GM23248 (cell line): ENCODE measurements around the gene CLSTN3. TPM values are rescaled to one million over a fixed set of nuclear protein-coding genes. Genes with fewer than 3 reads are reported as not detected.

Source experiments
- DNase-seq: peaks from one replicate; pipeline ENCODE4 v3.0.0-alpha.2; 2015
- H2AFZ ChIP-seq: fragments of 200-600 bp; sonication (generic); 2 replicates; pipeline ENCODE4 v1.6.1; 2016; ENCODE audit warnings: antibody characterized with exemption
- H3F3A ChIP-seq: fragments of 200-600 bp; sonication (generic); 2 replicates; pipeline ENCODE4 v1.6.1; 2016; ENCODE audit warnings: mild to moderate bottlenecking, antibody characterized with exemption, mixed run types; ENCODE audit not compliant: insufficient read depth
- H3K27ac ChIP-seq: fragments of 200-600 bp; sonication (generic); 2 replicates; pipeline ENCODE4 v1.5.1; 2016; ENCODE audit warnings: mild to moderate bottlenecking
- H3K27me3 ChIP-seq: fragments of 200-600 bp; sonication (generic); replicated peaks from 2 replicates; pipeline ENCODE4 v1.6.1; 2016; ENCODE audit warnings: mild to moderate bottlenecking; ENCODE audit not compliant: insufficient read depth
- H3K36me3 ChIP-seq: fragments of 200-600 bp; sonication (generic); 2 replicates; pipeline ENCODE4 v1.6.1; 2016; ENCODE audit warnings: low read depth, mild to moderate bottlenecking
- H3K4me1 ChIP-seq: fragments of 200-600 bp; sonication (generic); 2 replicates; pipeline ENCODE4 v1.6.1; 2016; ENCODE audit warnings: mild to moderate bottlenecking; ENCODE audit not compliant: insufficient read depth
- H3K4me2 ChIP-seq: fragments of 200-600 bp; sonication (generic); one replicate; pipeline ENCODE4 v1.6.1; 2016; ENCODE audit warnings: mild to moderate bottlenecking; ENCODE audit not compliant: unreplicated experiment
- H3K4me3 ChIP-seq: fragments of 200-600 bp; sonication (generic); 2 replicates; pipeline ENCODE4 v1.5.1; 2016; ENCODE audit warnings: mild to moderate bottlenecking
- H3K79me2 ChIP-seq: fragments of 200-600 bp; sonication (generic); 2 replicates; pipeline ENCODE4 v1.6.1; 2016; ENCODE audit warnings: mild to moderate bottlenecking; ENCODE audit not compliant: insufficient read depth
- H3K9ac ChIP-seq: fragments of 200-600 bp; sonication (generic); 2 replicates; pipeline ENCODE4 v1.6.1; 2016; ENCODE audit warnings: mild to moderate bottlenecking
- H3K9me2 ChIP-seq: fragments of 200-600 bp; sonication (generic); 2 replicates; pipeline ENCODE4 v1.6.1; 2016; ENCODE audit warnings: mixed run types, mild to moderate bottlenecking, moderate library complexity; ENCODE audit not compliant: insufficient read depth
- H3K9me3 ChIP-seq: fragments of 200-600 bp; sonication (generic); one replicate; pipeline ENCODE4 v1.6.1; 2017; ENCODE audit warnings: low read depth
- H4K20me1 ChIP-seq: fragments of 200-600 bp; sonication (generic); 2 replicates; pipeline ENCODE4 v1.6.0; 2016; ENCODE audit not compliant: insufficient read depth
- EZH2 ChIP-seq: fragments of 200-600 bp; sonication (generic); IDR thresholded peaks from 2 replicates; pipeline ENCODE4 v1.6.1; 2018; ENCODE audit warnings: antibody characterized with exemption, mild to moderate bottlenecking; ENCODE audit not compliant: insufficient read depth, poor library complexity, severe bottlenecking
- EZH2phosphoT487 ChIP-seq: fragments of 200-600 bp; sonication (generic); IDR thresholded peaks from 2 replicates; pipeline ENCODE4 v1.6.1; 2018; ENCODE audit warnings: antibody characterized with exemption, moderate library complexity, mild to moderate bottlenecking, low read depth; ENCODE audit not compliant: insufficient read depth
- WGBS, 2 experiments: methylation state at CpG; one replicate each; pipeline ENCODE4 v1.1.6; 2015 to 2017; ENCODE audit warnings: low lambda C conversion rate in 2 of 2, low coverage in 1 of 2; ENCODE audit errors: missing lambda C conversion rate in 2 of 2; 5-methylcytosine and 5-hydroxymethylcytosine counted together
- in situ Hi-C: fragments of 300-500 bp; cut with MboI; formaldehyde crosslinking; loops from 2 replicates; pipeline ENCODE4 v1.15.0; 2020
- polyA plus RNA-seq: library from polyadenylated mRNA; unstranded; fragments of >200 nt; fragmentation: Nextera tagmentation; extraction: Ambion mirVana; gene quantifications from 2 replicates; pipeline ENCODE4 v1.2.1, GENCODE V29; 2016
- total RNA-seq: library from RNA; depleted of rRNA; stranded (reverse); fragments of >200 nt; shearing (Covaris generic); gene quantifications from 2 replicates; pipeline ENCODE4 v1.2.3, GENCODE V29; 2014

Gene CLSTN3
- total and polyA plus RNA-seq, 2 experiments from 2014 or later = 1.8 to 4.5 TPM

GRCh38 chr12:7160183-7160582 is 30.0 kb downstream of the CLSTN3 start:
- no peak overlapping the region for H3K9ac ChIP-seq
- 74 to 89% methylated on average over 6 to 7 of the region's 7 CpGs for WGBS, 2 experiments
- no peak overlapping the region for H3K27ac ChIP-seq
- no peaks in the 10 kb centered on the region for H3F3A ChIP-seq
- no peak overlapping the region for H3K4me3 ChIP-seq
- DNase-seq = no peak
- no peaks in the 10 kb centered on the region for H3K4me1 ChIP-seq
- no peaks in the 10 kb centered on the region for H3K36me3 ChIP-seq
- H3K4me2 ChIP-seq = no peak overlapping the region
- peaks cover 13% of the 10 kb centered on the region for H3K27me3 ChIP-seq
- no peak overlapping the region for H2AFZ ChIP-seq
- no peaks in the 10 kb centered on the region for H3K79me2 ChIP-seq
- no peaks in the 10 kb centered on the region for H3K9me2 ChIP-seq
- no peaks in the 10 kb centered on the region for H3K9me3 ChIP-seq
- H4K20me1 ChIP-seq = no peaks in the 10 kb centered on the region
- in situ Hi-C loops = no loop called here
- no peak for TF ChIP-seq EZH2
- TF ChIP-seq EZH2phosphoT487 = no peak

DNA sequence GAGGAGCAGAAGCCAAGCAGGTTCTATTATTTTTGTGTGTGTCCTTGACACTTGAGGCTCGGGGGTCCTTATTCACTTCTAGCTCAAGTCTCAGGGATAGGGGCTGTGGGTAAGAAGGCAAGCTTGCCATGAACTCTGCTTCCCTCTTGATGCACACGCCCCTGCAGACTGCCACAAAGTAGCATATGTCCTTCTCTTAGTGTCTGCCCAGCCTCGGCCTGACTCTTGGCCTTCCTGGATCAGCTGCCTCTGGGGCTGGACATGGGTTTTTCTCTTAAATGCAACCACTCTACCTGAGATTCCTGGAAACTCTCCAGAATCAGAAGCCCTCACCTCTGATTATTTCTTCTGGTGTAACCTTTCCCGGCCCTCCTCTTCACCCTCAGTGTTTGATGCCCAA is 31.2 kb downstream of the CLSTN3 start:
- H3K27ac ChIP-seq = no peak overlapping the region
- H3K79me2 ChIP-seq = no peaks in the 10 kb centered on the region
- no peaks in the 10 kb centered on the region for H3F3A ChIP-seq
- in situ Hi-C loops = no loop called here
- H3K27me3 ChIP-seq = peaks cover 24% of the 10 kb centered on the region
- no peak overlapping the region for H3K4me2 ChIP-seq
- DNase-seq = no peak
- WGBS, 2 experiments = 75 to 77% methylated on average over 4 of the region's 4 CpGs
- H2AFZ ChIP-seq = no peak overlapping the region
- H3K9ac ChIP-seq = no peak overlapping the region
- no peaks in the 10 kb centered on the region for H3K36me3 ChIP-seq
- no peaks in the 10 kb centered on the region for H3K9me3 ChIP-seq
- H3K4me1 ChIP-seq = no peaks in the 10 kb centered on the region
- no peaks in the 10 kb centered on the region for H3K9me2 ChIP-seq
- TF ChIP-seq EZH2phosphoT487 (no peak), EZH2 (no peak)
- H4K20me1 ChIP-seq = no peaks in the 10 kb centered on the region
- H3K4me3 ChIP-seq = no peak overlapping the region

GRCh38 chr12:7161811-7162210 is 31.6 kb downstream of the CLSTN3 start:
- no peaks in the 10 kb centered on the region for H3K4me1 ChIP-seq
- H3K4me3 ChIP-seq = no peak overlapping the region
- H3K27ac ChIP-seq = no peak overlapping the region
- TF ChIP-seq EZH2 (no peak), EZH2phosphoT487 (no peak)
- H3K79me2 ChIP-seq = no peaks in the 10 kb centered on the region
- in situ Hi-C loops = no loop called here
- no peaks in the 10 kb centered on the region for H3F3A ChIP-seq
- no peak overlapping the region for H3K9ac ChIP-seq
- no peaks in the 10 kb centered on the region for H3K36me3 ChIP-seq
- no peaks in the 10 kb centered on the region for H3K9me2 ChIP-seq
- no peak overlapping the region for H3K4me2 ChIP-seq
- H4K20me1 ChIP-seq = no peaks in the 10 kb centered on the region
- 62 to 63% methylated on average over 5 of the region's 5 CpGs for WGBS, 2 experiments
- H3K9me3 ChIP-seq = no peaks in the 10 kb centered on the region
- H2AFZ ChIP-seq = no peak overlapping the region
- peak; percentile 63 for DNase-seq
- peaks cover 24% of the 10 kb centered on the region for H3K27me3 ChIP-seq

DNA sequence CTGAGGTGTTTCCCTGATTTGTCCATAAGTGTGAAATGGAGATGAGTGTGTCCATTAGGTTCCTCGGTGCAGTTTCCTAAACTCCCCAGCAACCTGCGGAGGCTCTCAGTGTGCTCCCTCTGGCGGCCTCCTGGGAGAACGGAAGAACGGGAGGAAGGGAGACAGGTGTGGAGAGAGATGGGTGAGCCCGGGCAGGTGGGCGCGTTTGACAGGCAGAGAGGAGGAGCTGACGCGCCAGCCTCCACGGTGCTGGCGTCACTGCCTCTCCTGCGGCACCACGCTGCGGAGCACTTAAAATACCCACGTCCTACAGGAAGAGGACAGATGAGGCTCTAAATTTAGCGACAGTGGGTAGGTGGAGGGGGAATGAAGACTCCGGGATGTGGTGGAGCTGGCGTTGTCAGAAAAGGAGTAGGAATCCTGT is 32.5 kb downstream of the CLSTN3 start:
- Histone ChIP-seq H3K9ac (no peak overlapping the region), H3K9me3 (no peaks in the 10 kb centered on the region), H3K36me3 (no peaks in the 10 kb centered on the region), H3K4me3 (no peak overlapping the region), H3K79me2 (no peaks in the 10 kb centered on the region), H3F3A (no peaks in the 10 kb centered on the region), H3K27ac (no peak overlapping the region), H3K4me2 (no peak overlapping the region), H3K27me3 (peaks cover 24% of the 10 kb centered on the region), H2AFZ (no peak overlapping the region), H3K4me1 (no peaks in the 10 kb centered on the region), H3K9me2 (no peaks in the 10 kb centered on the region), H4K20me1 (no peaks in the 10 kb centered on the region)
- TF ChIP-seq EZH2 (no peak), EZH2phosphoT487 (no peak)
- DNase-seq = peak; percentile 54
- WGBS, 2 experiments = 8 to 9% methylated on average over 19 of the region's 19 CpGs
- in situ Hi-C loops = no loop called here

GRCh38 chr12:7169951-7170350 is 39.8 kb downstream of the CLSTN3 start:
- Histone ChIP-seq H3K9me2 (no peaks in the 10 kb centered on the region), H3K9me3 (no peaks in the 10 kb centered on the region), H3F3A (peaks cover 3% of the 10 kb centered on the region; the same call in 1 of the 2 replicates), H3K4me1 (peaks cover 2% of the 10 kb centered on the region; the same call in 1 of the 2 replicates), H3K27me3 (peaks cover 11% of the 10 kb centered on the region; the same call in 1 of the 2 replicates), H4K20me1 (no peaks in the 10 kb centered on the region), H3K4me2 (no peak overlapping the region), H3K27ac (no peak overlapping the region), H3K4me3 (no peak overlapping the region), H3K9ac (no peak overlapping the region), H3K36me3 (no peaks in the 10 kb centered on the region), H3K79me2 (no peaks in the 10 kb centered on the region), H2AFZ (no peak overlapping the region)
- in situ Hi-C loops = no loop called here
- no peak for DNase-seq
- TF ChIP-seq EZH2phosphoT487 = no peak
- TF ChIP-seq EZH2 = no peak
